ENCODE data around the gene C2CD2. TPM values are rescaled to one million over a fixed set of nuclear protein-coding genes. Genes with fewer than 3 reads are reported as not detected.
"Not testable (repeated sequence)": the region's sequence is repeated elsewhere in the genome, so short reads cannot be mapped to it uniquely, and the experiment has no call there.

C2CD2 gene
- total RNA-seq, 1 donor: 5.6 TPM

GRCh38 chr21:41967708-41968107, 13.9 kb upstream of the C2CD2 start:
- no peak overlapping the region for H3K4me3 ChIP-seq (ENCODE audit: low read length)
- H3K27me3 ChIP-seq (ENCODE audit: insufficient read depth, low read length): no peaks in the 10 kb centered on the region
- no peaks in the 10 kb centered on the region for H3K9me3 ChIP-seq (ENCODE audit: low read depth, low read length)
- H3K4me1 ChIP-seq (ENCODE audit: insufficient read depth, low read length): no peaks in the 10 kb centered on the region

- Histone ChIP-seq H3K27me3 (ENCODE audit: insufficient read depth, low read length) (no peaks in the 10 kb centered on the region), H3K9me3 (ENCODE audit: low read depth, low read length) (no peaks in the 10 kb centered on the region), H3K4me3 (ENCODE audit: low read length) (no peak overlapping the region), H3K4me1 (ENCODE audit: insufficient read depth, low read length) (no peaks in the 10 kb centered on the region)
These were observed 13.2 kb upstream of the C2CD2 start for GRCh38 chr21:41966872-41967621.

DNA sequence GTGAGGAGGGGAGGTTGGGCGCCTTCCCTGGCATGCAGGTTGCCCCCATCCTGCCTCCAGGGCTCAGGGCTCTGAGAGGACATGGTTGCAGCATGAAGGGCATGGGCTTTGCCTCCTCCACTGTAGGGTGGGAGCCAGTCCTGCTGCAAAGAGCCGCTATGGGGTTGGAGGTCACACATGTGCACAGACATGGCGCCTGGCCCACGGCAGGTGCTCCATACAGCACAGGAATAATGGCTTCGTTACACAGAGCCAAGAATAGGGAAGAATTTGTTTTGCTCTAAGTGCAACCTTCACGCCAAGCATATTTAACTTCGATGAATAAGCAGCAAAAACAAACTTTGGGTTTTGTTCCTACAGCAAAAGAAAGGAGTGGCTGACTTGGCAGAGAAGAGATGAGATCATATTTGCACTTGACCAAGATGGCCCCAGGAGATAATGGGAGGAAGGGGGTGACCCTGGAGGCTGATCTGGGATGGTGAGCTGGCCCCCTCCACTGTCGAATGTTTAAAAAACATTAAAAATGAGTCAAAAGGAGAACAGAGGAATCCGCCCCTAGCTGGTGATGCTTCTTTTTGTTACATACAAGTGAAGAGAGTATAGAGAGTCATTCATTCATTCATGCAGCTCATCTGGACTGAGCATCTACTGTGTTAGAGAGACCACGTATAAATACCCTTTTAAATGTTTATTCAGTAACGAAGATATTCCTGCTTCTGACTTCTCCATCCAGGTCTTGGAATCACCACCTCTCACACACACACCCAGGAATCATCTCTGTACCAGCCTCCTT, 12.4 kb upstream of the C2CD2 start:
- Histone ChIP-seq H3K27me3 (ENCODE audit: insufficient read depth, low read length) (no peaks in the 10 kb centered on the region), H3K9me3 (ENCODE audit: low read depth, low read length) (no peaks in the 10 kb centered on the region), H3K4me1 (ENCODE audit: insufficient read depth, low read length) (no peaks in the 10 kb centered on the region), H3K4me3 (ENCODE audit: low read length) (no peak overlapping the region)

- Histone ChIP-seq H3K4me1 (ENCODE audit: insufficient read depth, low read length) (no peaks in the 10 kb centered on the region), H3K4me3 (ENCODE audit: low read length) (no peak overlapping the region), H3K9me3 (ENCODE audit: low read depth, low read length) (no peaks in the 10 kb centered on the region), H3K27me3 (ENCODE audit: insufficient read depth, low read length) (no peaks in the 10 kb centered on the region)
These were observed 11.7 kb upstream of the C2CD2 start for GRCh38 chr21:41965461-41966013.

GRCh38 chr21:41965045-41965444, 11.2 kb upstream of the C2CD2 start:
- no peaks in the 10 kb centered on the region for H3K4me1 ChIP-seq (ENCODE audit: insufficient read depth, low read length)
- no peak overlapping the region for H3K4me3 ChIP-seq (ENCODE audit: low read length)
- no peaks in the 10 kb centered on the region for H3K9me3 ChIP-seq (ENCODE audit: low read depth, low read length)
- no peaks in the 10 kb centered on the region for H3K27me3 ChIP-seq (ENCODE audit: insufficient read depth, low read length)

DNA sequence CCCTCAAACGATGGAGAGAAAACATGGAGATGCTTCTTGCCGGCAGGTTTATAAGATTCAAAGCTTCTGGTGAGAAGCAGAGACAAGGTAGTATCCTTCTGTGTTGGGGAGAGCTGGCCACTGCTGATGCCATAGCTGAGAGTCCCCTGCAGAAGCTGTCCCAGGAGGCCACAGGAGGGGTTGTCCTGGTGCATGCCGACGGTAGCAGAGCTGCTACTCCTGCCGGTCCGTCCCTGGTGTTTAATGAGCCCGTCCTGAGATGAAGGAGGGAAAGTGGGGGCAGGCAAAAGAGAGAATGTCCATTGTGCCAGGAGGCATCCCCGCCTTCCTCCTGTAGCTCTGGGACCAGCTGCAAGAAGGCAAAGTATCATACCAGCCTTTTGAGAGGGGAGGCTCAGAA, 10.4 kb upstream of the C2CD2 start:
- Histone ChIP-seq H3K27me3 (ENCODE audit: insufficient read depth, low read length) (no peaks in the 10 kb centered on the region), H3K4me1 (ENCODE audit: insufficient read depth, low read length) (no peaks in the 10 kb centered on the region), H3K4me3 (ENCODE audit: low read length) (no peak overlapping the region), H3K9me3 (ENCODE audit: low read depth, low read length) (no peaks in the 10 kb centered on the region)

DNA sequence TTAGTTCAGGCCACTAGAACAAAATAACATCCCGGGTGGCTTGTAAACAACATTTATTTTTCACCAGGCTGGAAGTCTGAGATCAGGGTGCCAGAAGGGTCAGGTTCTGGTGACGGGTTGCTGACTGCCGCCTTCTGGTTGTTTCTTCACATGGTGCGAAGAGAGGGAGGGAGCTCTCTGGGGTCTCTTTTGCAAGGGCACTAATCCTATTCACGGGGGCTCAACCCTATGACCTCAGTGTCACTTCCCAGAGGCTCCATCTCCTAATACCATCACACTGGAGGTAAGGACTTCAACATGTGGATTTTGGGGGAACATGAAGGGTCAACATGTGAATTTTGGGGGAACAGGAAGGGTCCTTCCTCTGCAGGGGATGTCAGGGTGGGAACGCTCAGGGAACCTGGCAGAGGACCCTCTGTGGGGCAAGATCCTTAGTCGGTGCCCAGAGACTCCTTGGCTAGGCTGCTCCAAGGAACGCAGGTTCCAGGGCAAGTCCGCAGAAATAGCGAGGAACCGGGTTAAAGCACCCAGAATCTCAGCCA, 8.7 kb upstream of the C2CD2 start:
- H3K4me3 ChIP-seq (ENCODE audit: low read length): no peak overlapping the region
- no peaks in the 10 kb centered on the region for H3K4me1 ChIP-seq (ENCODE audit: insufficient read depth, low read length)
- no peaks in the 10 kb centered on the region for H3K9me3 ChIP-seq (ENCODE audit: low read depth, low read length)
- no peaks in the 10 kb centered on the region for H3K27me3 ChIP-seq (ENCODE audit: insufficient read depth, low read length)

GRCh38 chr21:41961753-41962152, 7.9 kb upstream of the C2CD2 start:
- no peaks in the 10 kb centered on the region for H3K27me3 ChIP-seq (ENCODE audit: insufficient read depth, low read length)
- H3K9me3 ChIP-seq (ENCODE audit: low read depth, low read length): no peaks in the 10 kb centered on the region
- no peaks in the 10 kb centered on the region for H3K4me1 ChIP-seq (ENCODE audit: insufficient read depth, low read length)
- no peak overlapping the region for H3K4me3 ChIP-seq (ENCODE audit: low read length)

- Histone ChIP-seq H3K4me3 (ENCODE audit: low read length) (no peak overlapping the region), H3K27me3 (ENCODE audit: insufficient read depth, low read length) (no peaks in the 10 kb centered on the region), H3K9me3 (ENCODE audit: low read depth, low read length) (no peaks in the 10 kb centered on the region), H3K4me1 (ENCODE audit: insufficient read depth, low read length) (no peaks in the 10 kb centered on the region)
These were observed 7.5 kb upstream of the C2CD2 start for GRCh38 chr21:41961282-41961701.

GRCh38 chr21:41960386-41960785, 6.6 kb upstream of the C2CD2 start:
- H3K4me1 ChIP-seq (ENCODE audit: insufficient read depth, low read length): no peaks in the 10 kb centered on the region
- H3K4me3 ChIP-seq (ENCODE audit: low read length): no peak overlapping the region
- no peaks in the 10 kb centered on the region for H3K9me3 ChIP-seq (ENCODE audit: low read depth, low read length)
- H3K27me3 ChIP-seq (ENCODE audit: insufficient read depth, low read length): no peaks in the 10 kb centered on the region

DNA sequence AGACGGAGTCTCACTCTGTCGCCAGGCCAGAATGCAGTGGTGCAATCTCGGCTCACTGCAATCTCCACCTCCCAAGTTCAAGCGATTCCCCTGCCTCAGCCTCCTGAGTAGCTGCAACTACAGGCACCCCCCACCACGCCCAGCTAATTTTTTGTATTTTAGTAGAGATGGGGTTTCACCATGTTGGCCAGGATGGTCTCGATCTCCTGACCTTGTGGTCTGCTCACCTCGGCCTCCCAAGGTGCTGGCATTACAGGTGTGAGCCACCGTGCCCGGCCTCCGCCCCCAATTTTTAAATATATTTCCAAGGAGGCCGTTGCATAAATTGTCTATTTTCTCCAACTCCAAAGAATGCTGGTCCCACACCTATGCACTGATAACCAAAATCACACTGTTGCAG, 5.9 kb upstream of the C2CD2 start:
- not testable (repeated sequence) for H3K4me1 ChIP-seq (ENCODE audit: insufficient read depth, low read length); H3K4me3 ChIP-seq (ENCODE audit: low read length); H3K9me3 ChIP-seq (ENCODE audit: low read depth, low read length); H3K27me3 ChIP-seq (ENCODE audit: insufficient read depth, low read length)

GRCh38 chr21:41958886-41959563, 5.2 kb upstream of the C2CD2 start:
- Histone ChIP-seq H3K4me1 (ENCODE audit: insufficient read depth, low read length) (peaks cover 4% of the 10 kb centered on the region), H3K27me3 (ENCODE audit: insufficient read depth, low read length) (no peaks in the 10 kb centered on the region), H3K4me3 (ENCODE audit: low read length) (no peak overlapping the region), H3K9me3 (ENCODE audit: low read depth, low read length) (no peaks in the 10 kb centered on the region)

GRCh38 chr21:41957991-41958766, 4.4 kb upstream of the C2CD2 start:
- Histone ChIP-seq H3K4me3 (ENCODE audit: low read length) (no peak overlapping the region), H3K4me1 (ENCODE audit: insufficient read depth, low read length) (peaks cover 7% of the 10 kb centered on the region), H3K27me3 (ENCODE audit: insufficient read depth, low read length) (no peaks in the 10 kb centered on the region), H3K9me3 (ENCODE audit: low read depth, low read length) (no peaks in the 10 kb centered on the region)

- Histone ChIP-seq H3K4me1 (ENCODE audit: insufficient read depth, low read length) (peaks cover 17% of the 10 kb centered on the region), H3K4me3 (ENCODE audit: low read length) (no peak overlapping the region), H3K27me3 (ENCODE audit: insufficient read depth, low read length) (no peaks in the 10 kb centered on the region), H3K9me3 (ENCODE audit: low read depth, low read length) (no peaks in the 10 kb centered on the region)
These were observed 3.3 kb upstream of the C2CD2 start for GRCh38 chr21:41956926-41957729.
